ENCODE data around the gene PPEF1.

DNA sequence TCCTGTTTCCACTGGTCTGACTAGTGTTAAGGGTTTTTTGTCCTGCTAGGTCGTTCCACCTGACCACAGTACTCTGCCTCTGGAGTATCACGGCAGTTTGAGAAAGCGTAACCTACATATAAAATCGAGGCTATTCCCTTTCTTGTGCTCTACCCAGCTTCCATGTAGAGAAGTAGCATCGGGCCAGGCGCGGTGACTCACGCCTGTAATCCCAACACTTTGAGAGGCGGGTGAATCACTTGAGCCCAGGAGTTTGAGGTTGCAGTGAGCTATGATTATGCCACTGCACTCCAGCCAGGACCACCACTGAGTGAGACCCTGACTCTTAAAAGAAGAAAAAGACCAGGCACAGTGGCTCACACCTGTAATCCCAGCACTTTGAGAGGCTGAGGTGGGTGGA is 7.5 kb downstream of the PPEF1 start:
- TF ChIP-seq CTCF (conservative IDR thresholded peaks at IDR 0.05; ENCODE audit: low read depth, low read length) (no peak), EZH2 (IDR thresholded peaks at IDR 0.05; ENCODE audit: borderline replicate concordance, low read depth, low read length, poor library complexity, severe bottlenecking) (no peak)
